ENCODE data around the gene PNMA6E. TPM values are rescaled to one million over a fixed set of nuclear protein-coding genes. Genes with fewer than 3 reads are reported as not detected.
"Not testable (repeated sequence)": the region's sequence is repeated elsewhere in the genome, so short reads cannot be mapped to it uniquely, and the experiment has no call there.

Gene PNMA6E
- polyA plus RNA-seq, 2 of the 4 experiments (the other 2 are of a cell fraction), result not detected

GRCh38 chrX:153387345-153387744 lies 13.8 kb downstream of the PNMA6E start:
- WGBS (ENCODE audit: missing lambda C conversion rate), result 43% methylated on average over 5 of the region's 5 CpGs
- no peak overlapping the region for H3K4me2 ChIP-seq
- FAIRE-seq, result no peak
- no peak for DNase-seq (ENCODE audit: low read depth in 1 of 2, low spot score in 1 of 2)
- TF ChIP-seq NFE2L2 (conservative IDR thresholded peaks at IDR 0.05; ENCODE audit: low read length), result no peak
- no peak for TF ChIP-seq HOXA7 (CRISPR knock-in tag; IDR thresholded peaks at IDR 0.05)
- no peak for TF ChIP-seq CEBPB (IDR thresholded peaks at IDR 0.05)
- TF ChIP-seq RFX5 (IDR thresholded peaks at IDR 0.05), result no peak
- no peak for TF ChIP-seq POLR2AphosphoS2 (conservative IDR thresholded peaks at IDR 0.05; ENCODE audit: low read length)
- no peak for TF ChIP-seq CHD2 (IDR thresholded peaks at IDR 0.05; ENCODE audit: low read length, partially characterized antibody)
- no peak for TF ChIP-seq BHLHE40 (IDR thresholded peaks at IDR 0.05; ENCODE audit: low read depth, low read length)
- TF ChIP-seq SREBF2 (IDR thresholded peaks at IDR 0.05), result no peak
- ChIA-PET CTCF (no interaction called here), POLR2A (no interaction called here)
- H3K4me1 ChIP-seq, result no peaks in the 10 kb centered on the region
- H3K27ac ChIP-seq, result no peak overlapping the region
- no peak for ATAC-seq
- H3K9me3 ChIP-seq, result no peaks in the 10 kb centered on the region
- no peak overlapping the region for H3K4me3 ChIP-seq

- no peak for DNase-seq (ENCODE audit: low read depth in 1 of 2, low spot score in 1 of 2)
- WGBS (ENCODE audit: missing lambda C conversion rate), result 48% methylated on average over 5 of the region's 5 CpGs
- H3K9me3 ChIP-seq, result no peaks in the 10 kb centered on the region
- POLR2A ChIA-PET, result no interaction called here
- no peak overlapping the region for H3K4me3 ChIP-seq
- FAIRE-seq, result peak; percentile 7
- H3K4me2 ChIP-seq, result no peak overlapping the region
- CTCF ChIA-PET, result no interaction called here
- no peak overlapping the region for H3K27ac ChIP-seq
- no peaks in the 10 kb centered on the region for H3K4me1 ChIP-seq
- no peak for TF ChIP-seq NPAS2 (CRISPR knock-in tag; IDR thresholded peaks at IDR 0.05; ENCODE audit: borderline replicate concordance)
- TF ChIP-seq CHD4 (IDR thresholded peaks at IDR 0.05; ENCODE audit: borderline replicate concordance), result no peak
- no peak for TF ChIP-seq CTCF (IDR thresholded peaks at IDR 0.05)
- TF ChIP-seq E2F6 (IDR thresholded peaks at IDR 0.05; ENCODE audit: borderline replicate concordance, low read depth), result no peak
- TF ChIP-seq HOXB5 (CRISPR knock-in tag; IDR thresholded peaks at IDR 0.05), result no peak
- no peak for TF ChIP-seq ATOH8 (CRISPR knock-in tag; IDR thresholded peaks at IDR 0.05; ENCODE audit: low read depth)
- TF ChIP-seq ZSCAN20 (CRISPR knock-in tag; IDR thresholded peaks at IDR 0.05), result no peak
- no peak for TF ChIP-seq SMC3 (IDR thresholded peaks at IDR 0.05)
- no peak for TF ChIP-seq RCOR1 (IDR thresholded peaks at IDR 0.05; ENCODE audit: low read depth, low read length)
- no peak for ATAC-seq
These were observed 15.1 kb downstream of the PNMA6E start for GRCh38 chrX:153386097-153386496.

- H3K4me2 ChIP-seq; H3K4me1 ChIP-seq; H3K9me3 ChIP-seq; DNase-seq (ENCODE audit: low read depth in 1 of 2, low spot score in 1 of 2); FAIRE-seq; H3K27ac ChIP-seq; POLR2A ChIA-PET; H3K4me3 ChIP-seq; ATAC-seq: not testable (repeated sequence)
- 2% methylated on average over 2 of the region's 2 CpGs for WGBS (ENCODE audit: missing lambda C conversion rate)
- CTCF ChIA-PET, result interaction anchor here (0.6 to 0.7 kb wide), 2 partner anchors 14 to 81 kb away, joined by 3 to 4 read pairs; no protein-coding TSS in a partner anchor
These were observed 16.2 kb downstream of the PNMA6E start for GRCh38 chrX:153384973-153385372.

- Histone ChIP-seq H3K9me3 (no peaks in the 10 kb centered on the region), H3K4me1 (no peaks in the 10 kb centered on the region), H3K4me2 (no peak overlapping the region), H3K27ac (no peak overlapping the region), H3K4me3 (no peak overlapping the region)
- 28% methylated on average over 6 of the region's 6 CpGs for WGBS (ENCODE audit: missing lambda C conversion rate)
- no peak for ATAC-seq
- TF ChIP-seq MAX (IDR thresholded peaks at IDR 0.05) (no peak), POLR2AphosphoS2 (conservative IDR thresholded peaks at IDR 0.05; ENCODE audit: low read length) (no peak), RARB (CRISPR knock-in tag; IDR thresholded peaks at IDR 0.05) (no peak), CBX2 (IDR thresholded peaks at IDR 0.05; ENCODE audit: borderline replicate concordance, low read depth) (no peak), KDM5A (IDR thresholded peaks at IDR 0.05) (no peak), CHD2 (IDR thresholded peaks at IDR 0.05; ENCODE audit: low read length, partially characterized antibody) (no peak), E2F6 (IDR thresholded peaks at IDR 0.05; ENCODE audit: borderline replicate concordance, low read depth) (no peak), SREBF2 (IDR thresholded peaks at IDR 0.05) (no peak), HDAC2 (IDR thresholded peaks at IDR 0.05) (no peak), ZNF302 (CRISPR knock-in tag; IDR thresholded peaks at IDR 0.05) (no peak)
- ChIA-PET CTCF (no interaction called here), POLR2A (no interaction called here)
- FAIRE-seq, result no peak
- DNase-seq (ENCODE audit: low read depth in 1 of 2, low spot score in 1 of 2), result no peak
These were observed 16.8 kb downstream of the PNMA6E start for GRCh38 chrX:153384390-153384789.
